Epithelial cell of esophagus (primary cell): ENCODE measurements around the gene GRB7.

Source experiments
- DNase-seq: peaks from one replicate; pipeline ENCODE4 v3.0.0; 2010; ENCODE audit warnings: low read depth
- H3K4me3 ChIP-seq: 2 replicates; pipeline ENCODE4 v1.5.1; 2011; ENCODE audit warnings: mild to moderate bottlenecking, low read length, control low read depth
- CTCF ChIP-seq: IDR thresholded peaks from 2 replicates; pipeline ENCODE4 v1.5.1; 2011; ENCODE audit warnings: low read depth, mild to moderate bottlenecking, low read length, control low read depth, inconsistent platforms; ENCODE audit not compliant: insufficient read depth; ENCODE audit errors: missing control alignments

GRB7 gene

GRCh38 chr17:39729280-39729851 is 8.4 kb upstream of the GRB7 start:
- DNase-seq, result no peak
- TF ChIP-seq CTCF, result no peak
- peak overlapping the region; percentile 79 for H3K4me3 ChIP-seq

GRCh38 chr17:39730095-39730921 is 7.4 kb upstream of the GRB7 start, which contains the start of gene MIEN1:
MIEN1 (minus strand) TSS chr17:39730532; CDS start chr17:39730495, 37 bp downstream.
- DNase-seq, result peak; percentile 80
- H3K4me3 ChIP-seq, result peak within 1 kb of the TSS; percentile 79
- TF ChIP-seq CTCF, result peak; percentile 64

GRCh38 chr17:39732586-39732985 is 5.2 kb upstream of the GRB7 start:
- TF ChIP-seq CTCF, result no peak
- H3K4me3 ChIP-seq, result no peak overlapping the region

GRCh38 chr17:39735882-39736281 is 1.9 kb upstream of the GRB7 start:
- no peak for TF ChIP-seq CTCF
- peak; percentile 13 for DNase-seq
- no peak overlapping the region for H3K4me3 ChIP-seq

More at GRCh38 chr17:39732586-39732985, 5.2 kb upstream of the GRB7 start:
- no peak for DNase-seq

GRCh38 chr17:39736319-39737165 is 1.2 kb upstream of the GRB7 start:
- DNase-seq, result peak; percentile 67
- H3K4me3 ChIP-seq, result no peak overlapping the region
- TF ChIP-seq CTCF, result no peak

- no peak for TF ChIP-seq CTCF
- DNase-seq, result no peak
- H3K4me3 ChIP-seq, result peak overlapping the region; percentile 89
These were observed 455 bp upstream of the GRB7 start for GRCh38 chr17:39737206-39737759.
